ENCODE data around the gene ZYG11B. TPM values are rescaled to one million over a fixed set of nuclear protein-coding genes. Genes with fewer than 3 reads are reported as not detected.
"Not testable (repeated sequence)": the region's sequence is repeated elsewhere in the genome, so short reads cannot be mapped to it uniquely, and the experiment has no call there.

Gene ZYG11B
- total and polyA plus RNA-seq, 3 donors from 2014 or later, result 17.7 to 76.6 (median 73.1) TPM

DNA sequence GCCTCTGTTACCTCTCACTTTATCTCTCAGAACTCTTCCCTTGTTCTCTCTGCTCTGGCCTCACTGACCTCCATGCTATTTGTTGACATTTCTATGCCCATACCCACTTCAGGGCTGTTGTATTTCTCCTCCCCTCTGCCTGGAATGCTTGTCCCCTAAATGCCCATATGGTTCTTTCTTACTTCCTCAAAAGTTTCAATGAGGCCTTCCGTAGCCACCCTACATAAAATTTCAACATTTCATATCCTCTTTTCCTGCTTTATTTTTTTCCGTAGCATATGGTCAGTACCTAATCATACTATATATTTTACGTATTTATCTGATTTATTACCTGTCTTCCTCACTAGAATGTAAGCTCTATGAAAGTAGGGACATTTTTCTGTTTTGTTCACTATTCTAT, 69.2 kb downstream of the ZYG11B start:
- no peaks in the 10 kb centered on the region for H3K4me1 ChIP-seq
- H3K4me3 ChIP-seq, result no peak overlapping the region
- no peak overlapping the region for H3K27ac ChIP-seq
- 91 to 93% methylated on average over 3 of the region's 3 CpGs for whole genome bisulfite sequencing, 2 donors
- no peak for TF ChIP-seq POLR2A (IDR thresholded peaks at IDR 0.05)
- H3K36me3 ChIP-seq (ENCODE audit: low read depth, missing control alignments), result no peaks in the 10 kb centered on the region
- intact Hi-C loops (cut with DNase I; ENCODE audit: low total_unique reads), result no loop called here
- no peaks in the 10 kb centered on the region for H3K9me3 ChIP-seq
- no peak for DNase-seq
- no peaks in the 10 kb centered on the region for H3K27me3 ChIP-seq

DNA sequence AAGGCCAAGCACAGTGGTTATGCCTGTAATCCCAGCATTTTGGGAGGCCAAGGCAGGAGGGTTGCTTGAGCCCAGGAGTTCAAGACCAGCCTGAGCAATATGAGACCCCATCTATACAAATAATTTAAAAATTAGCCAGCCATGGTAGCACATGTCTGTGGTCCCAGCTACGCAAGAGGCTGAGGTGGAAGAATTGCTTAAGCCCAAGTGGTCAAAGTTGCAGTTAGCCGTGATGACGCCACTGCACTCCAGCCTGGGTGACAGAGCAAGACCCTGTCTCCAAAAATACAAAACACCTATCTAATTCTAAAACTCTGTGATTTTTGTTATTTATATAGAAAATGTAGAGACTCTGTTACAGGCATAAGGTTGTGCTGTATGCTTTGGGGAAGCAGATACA, 72.1 kb downstream of the ZYG11B start:
- no peaks in the 10 kb centered on the region for H3K36me3 ChIP-seq (ENCODE audit: low read depth, missing control alignments)
- 96 to 100% methylated on average over 3 of the region's 3 CpGs for WGBS, 2 donors
- no peaks in the 10 kb centered on the region for H3K4me1 ChIP-seq
- TF ChIP-seq CTCF (IDR thresholded peaks at IDR 0.05) (no peak), POLR2A (IDR thresholded peaks at IDR 0.05) (no peak)
- no peaks in the 10 kb centered on the region for H3K27me3 ChIP-seq
- intact Hi-C loops (cut with DNase I; ENCODE audit: low total_unique reads), result no loop called here
- DNase-seq, result no peak
- no peak overlapping the region for H3K4me3 ChIP-seq
- no peaks in the 10 kb centered on the region for H3K9me3 ChIP-seq
- no peak overlapping the region for H3K27ac ChIP-seq

GRCh38 chr1:52801011-52801410, 74.8 kb downstream of the ZYG11B start:
- Histone ChIP-seq H3K27ac (no peak overlapping the region), H3K27me3 (no peaks in the 10 kb centered on the region), H3K4me3 (no peak overlapping the region), H3K36me3 (ENCODE audit: low read depth, missing control alignments) (no peaks in the 10 kb centered on the region), H3K4me1 (no peaks in the 10 kb centered on the region), H3K9me3 (no peaks in the 10 kb centered on the region)
- DNase-seq, result no peak
- intact Hi-C loops (cut with DNase I; ENCODE audit: low total_unique reads), result no loop called here
- no peak for TF ChIP-seq CTCF (IDR thresholded peaks at IDR 0.05)
- no peak for TF ChIP-seq POLR2A (IDR thresholded peaks at IDR 0.05)

DNA sequence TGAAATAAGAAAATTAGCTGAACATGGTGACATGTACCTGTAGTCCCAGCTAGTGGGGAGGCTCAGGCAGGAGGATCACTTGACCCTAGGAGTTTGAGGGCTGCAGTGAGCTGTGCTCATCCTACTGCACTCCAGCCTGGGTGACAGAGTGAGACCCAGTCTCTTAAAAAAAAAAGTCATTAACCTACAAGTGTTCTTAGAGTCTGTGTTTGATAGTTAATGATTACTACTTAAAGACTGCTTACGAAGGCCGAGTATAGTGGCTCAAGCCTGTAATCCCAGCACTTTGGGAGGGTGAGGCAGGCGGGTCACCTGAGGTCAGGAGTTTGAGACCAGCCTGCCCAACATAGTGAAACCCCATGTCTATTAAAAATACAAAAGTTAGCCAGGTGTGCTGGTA, 77.8 kb downstream of the ZYG11B start:
- H3K27ac ChIP-seq; intact Hi-C loops (cut with DNase I; ENCODE audit: low total_unique reads); H3K36me3 ChIP-seq (ENCODE audit: low read depth, missing control alignments); DNase-seq; H3K4me1 ChIP-seq; H3K9me3 ChIP-seq; H3K27me3 ChIP-seq; H3K4me3 ChIP-seq: not testable (repeated sequence)
- 89 to 94% methylated on average over 3 of the region's 3 CpGs for WGBS, 2 donors

DNA sequence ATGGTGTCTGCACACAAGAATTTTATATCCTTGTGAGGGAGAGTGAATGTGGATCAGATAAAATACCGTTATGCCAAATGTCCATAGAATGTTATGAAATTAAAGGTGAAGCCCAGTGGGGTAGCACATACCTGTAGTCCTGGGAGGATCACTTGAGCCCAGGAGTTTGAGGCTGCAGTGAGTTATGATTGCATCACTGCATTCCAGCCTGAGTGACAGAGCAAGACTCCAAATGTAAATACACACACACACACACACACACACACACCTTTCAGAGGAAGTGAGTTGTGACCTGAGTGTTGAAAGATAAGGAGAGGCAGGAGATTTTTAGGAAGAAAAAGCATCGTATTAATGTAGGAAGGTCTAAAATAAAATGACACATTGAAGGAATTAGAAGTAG, 88.2 kb downstream of the ZYG11B start:
- Histone ChIP-seq H3K36me3 (ENCODE audit: low read depth, missing control alignments) (no peaks in the 10 kb centered on the region), H3K27ac (no peak overlapping the region), H3K4me3 (no peak overlapping the region), H3K4me1 (no peaks in the 10 kb centered on the region), H3K9me3 (no peaks in the 10 kb centered on the region), H3K27me3 (no peaks in the 10 kb centered on the region)
- intact Hi-C loops (cut with DNase I; ENCODE audit: low total_unique reads), result no loop called here
- DNase-seq, result no peak
- TF ChIP-seq CTCF (IDR thresholded peaks at IDR 0.05), result no peak
- no peak for TF ChIP-seq POLR2A (IDR thresholded peaks at IDR 0.05)
- 84 to 95% methylated on average over 2 of the region's 2 CpGs for WGBS, 2 donors

- H3K27ac ChIP-seq; H3K4me1 ChIP-seq; DNase-seq; H3K27me3 ChIP-seq; H3K36me3 ChIP-seq (ENCODE audit: low read depth, missing control alignments); H3K9me3 ChIP-seq; intact Hi-C loops (cut with DNase I; ENCODE audit: low total_unique reads); H3K4me3 ChIP-seq: not testable (repeated sequence)
- 95 to 99% methylated on average over 5 of the region's 5 CpGs for WGBS, 2 donors
Measured at GRCh38 chr1:52820830-52821229, 94.6 kb downstream of the ZYG11B start.
